IPS-15b (cell line): Measurements from ENCODE around the gene SFSWAP.
"Not testable (repeated sequence)": the region's sequence is repeated elsewhere in the genome, so short reads cannot be mapped to it uniquely, and the experiment has no call there.

ENCODE experiments used
- H3K27me3 ChIP-seq: one replicate; pipeline ENCODE4 v1.6.1; 2013; ENCODE audit warnings: low read length; ENCODE audit not compliant: control insufficient read depth, insufficient read depth
- H3K36me3 ChIP-seq: one replicate; pipeline ENCODE4 v1.6.1; 2013; ENCODE audit warnings: low read length; ENCODE audit not compliant: control insufficient read depth, insufficient read depth
- H3K4me1 ChIP-seq: one replicate; pipeline ENCODE4 v1.6.1; 2013; ENCODE audit warnings: mild to moderate bottlenecking, low read length; ENCODE audit not compliant: control insufficient read depth, insufficient read depth
- H3K4me3 ChIP-seq: one replicate; pipeline ENCODE4 v1.5.1; 2013; ENCODE audit warnings: low read depth, low read length
- H3K9ac ChIP-seq: one replicate; pipeline ENCODE4 v1.6.1; 2013; ENCODE audit warnings: low read depth, mild to moderate bottlenecking, low read length
- H3K9me3 ChIP-seq: one replicate; pipeline ENCODE4 v1.6.1; 2013; ENCODE audit warnings: mild to moderate bottlenecking, low read length; ENCODE audit not compliant: control insufficient read depth, insufficient read depth

The SFSWAP gene

GRCh38 chr12:131797588-131797934, 86.7 kb downstream of the SFSWAP start:
- H3K9ac ChIP-seq = no peak overlapping the region
- H3K4me3 ChIP-seq = no peak overlapping the region
- H3K36me3 ChIP-seq = peaks cover 9% of the 10 kb centered on the region
- peaks cover 13% of the 10 kb centered on the region for H3K4me1 ChIP-seq
- no peaks in the 10 kb centered on the region for H3K9me3 ChIP-seq
- H3K27me3 ChIP-seq = no peaks in the 10 kb centered on the region

GRCh38 chr12:131799195-131799594, 88.3 kb downstream of the SFSWAP start:
- peaks cover 13% of the 10 kb centered on the region for H3K4me1 ChIP-seq
- H3K27me3 ChIP-seq = no peaks in the 10 kb centered on the region
- H3K4me3 ChIP-seq = no peak overlapping the region
- no peak overlapping the region for H3K9ac ChIP-seq
- no peaks in the 10 kb centered on the region for H3K9me3 ChIP-seq
- peaks cover 9% of the 10 kb centered on the region for H3K36me3 ChIP-seq

- Histone ChIP-seq H3K9me3 (no peaks in the 10 kb centered on the region), H3K27me3 (no peaks in the 10 kb centered on the region), H3K36me3 (peaks cover 9% of the 10 kb centered on the region), H3K4me1 (peaks cover 12% of the 10 kb centered on the region), H3K9ac (no peak overlapping the region), H3K4me3 (no peak overlapping the region)
Observed at GRCh38 chr12:131799828-131800593, 89.1 kb downstream of the SFSWAP start.

- Histone ChIP-seq H3K27me3 (no peaks in the 10 kb centered on the region), H3K4me3 (no peak overlapping the region), H3K9me3 (no peaks in the 10 kb centered on the region), H3K9ac (no peak overlapping the region), H3K36me3 (peaks cover 9% of the 10 kb centered on the region), H3K4me1 (peaks cover 5% of the 10 kb centered on the region)
Observed at GRCh38 chr12:131800594-131801135, 89.8 kb downstream of the SFSWAP start.

GRCh38 chr12:131801254-131801866, 90.5 kb downstream of the SFSWAP start:
- Histone ChIP-seq H3K36me3 (peaks cover 9% of the 10 kb centered on the region), H3K4me3 (no peak overlapping the region), H3K4me1 (peaks cover 1% of the 10 kb centered on the region), H3K9ac (no peak overlapping the region), H3K27me3 (no peaks in the 10 kb centered on the region), H3K9me3 (no peaks in the 10 kb centered on the region)

- Histone ChIP-seq H3K4me3 (no peak overlapping the region), H3K9ac (no peak overlapping the region), H3K9me3 (no peaks in the 10 kb centered on the region), H3K36me3 (peaks cover 6% of the 10 kb centered on the region), H3K4me1 (no peaks in the 10 kb centered on the region), H3K27me3 (no peaks in the 10 kb centered on the region)
Observed at GRCh38 chr12:131803961-131804521, 93.2 kb downstream of the SFSWAP start.

GRCh38 chr12:131805421-131805820, 94.5 kb downstream of the SFSWAP start:
- Histone ChIP-seq H3K36me3 (no peaks in the 10 kb centered on the region), H3K4me3 (no peak overlapping the region), H3K9ac (no peak overlapping the region), H3K9me3 (no peaks in the 10 kb centered on the region), H3K27me3 (no peaks in the 10 kb centered on the region), H3K4me1 (no peaks in the 10 kb centered on the region)

- no peaks in the 10 kb centered on the region for H3K9me3 ChIP-seq
- H3K4me3 ChIP-seq = no peak overlapping the region
- no peaks in the 10 kb centered on the region for H3K27me3 ChIP-seq
- no peaks in the 10 kb centered on the region for H3K36me3 ChIP-seq
- H3K4me1 ChIP-seq = no peaks in the 10 kb centered on the region
- no peak overlapping the region for H3K9ac ChIP-seq
Observed at GRCh38 chr12:131806674-131807073, 95.8 kb downstream of the SFSWAP start.

GRCh38 chr12:131808744-131809371, 98.0 kb downstream of the SFSWAP start:
- no peak overlapping the region for H3K9ac ChIP-seq
- no peaks in the 10 kb centered on the region for H3K27me3 ChIP-seq
- H3K4me3 ChIP-seq = no peak overlapping the region
- H3K36me3 ChIP-seq = no peaks in the 10 kb centered on the region
- H3K9me3 ChIP-seq = peaks cover 4% of the 10 kb centered on the region
- no peaks in the 10 kb centered on the region for H3K4me1 ChIP-seq

- H3K36me3 ChIP-seq, H3K4me3 ChIP-seq, H3K4me1 ChIP-seq, H3K9me3 ChIP-seq, H3K27me3 ChIP-seq, H3K9ac ChIP-seq: not testable (repeated sequence)
Observed at GRCh38 chr12:131809476-131810254, 98.8 kb downstream of the SFSWAP start.

- H3K27me3 ChIP-seq = no peaks in the 10 kb centered on the region
- H3K9ac ChIP-seq = no peak overlapping the region
- no peak overlapping the region for H3K4me3 ChIP-seq
- no peaks in the 10 kb centered on the region for H3K4me1 ChIP-seq
- H3K9me3 ChIP-seq = peaks cover 4% of the 10 kb centered on the region
- H3K36me3 ChIP-seq = no peaks in the 10 kb centered on the region
Observed at GRCh38 chr12:131810726-131811125, 99.8 kb downstream of the SFSWAP start.
